GM18526 (cell line): ENCODE measurements around the gene OCLN.

Experiments used
- POLR2A ChIP-seq: IDR thresholded peaks from 3 replicates; pipeline ENCODE4 v1.6.1; 2011; ENCODE audit not compliant: insufficient read length; ENCODE audit errors: extremely low read depth

OCLN gene

DNA sequence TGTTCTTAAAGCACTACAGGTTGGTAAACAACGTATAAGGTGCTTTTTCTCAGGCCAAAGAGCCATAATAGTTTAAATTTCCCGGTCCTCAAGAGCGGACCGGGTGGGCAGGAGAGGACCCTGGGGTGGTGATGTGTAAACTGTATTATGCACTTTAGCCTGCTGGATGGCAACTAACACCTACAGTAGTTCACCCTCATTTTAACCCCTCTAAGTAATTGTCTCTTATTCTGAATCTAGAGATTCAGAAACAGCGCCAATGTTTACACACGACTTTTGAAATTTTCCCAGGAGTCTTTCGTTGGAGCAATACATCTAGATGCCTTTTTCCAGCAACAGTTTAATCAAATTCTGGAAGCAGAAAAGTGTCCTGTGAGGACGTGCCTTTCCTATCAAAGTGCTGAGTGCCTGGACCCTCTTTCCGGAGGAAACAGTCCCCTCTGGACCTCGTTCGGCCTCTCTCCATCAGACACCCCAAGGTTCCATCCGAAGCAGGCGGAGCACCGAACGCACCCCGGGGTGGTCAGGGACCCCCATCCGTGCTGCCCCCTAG lies 676 bp upstream of the OCLN start:
- no peak for TF ChIP-seq POLR2A

DNA sequence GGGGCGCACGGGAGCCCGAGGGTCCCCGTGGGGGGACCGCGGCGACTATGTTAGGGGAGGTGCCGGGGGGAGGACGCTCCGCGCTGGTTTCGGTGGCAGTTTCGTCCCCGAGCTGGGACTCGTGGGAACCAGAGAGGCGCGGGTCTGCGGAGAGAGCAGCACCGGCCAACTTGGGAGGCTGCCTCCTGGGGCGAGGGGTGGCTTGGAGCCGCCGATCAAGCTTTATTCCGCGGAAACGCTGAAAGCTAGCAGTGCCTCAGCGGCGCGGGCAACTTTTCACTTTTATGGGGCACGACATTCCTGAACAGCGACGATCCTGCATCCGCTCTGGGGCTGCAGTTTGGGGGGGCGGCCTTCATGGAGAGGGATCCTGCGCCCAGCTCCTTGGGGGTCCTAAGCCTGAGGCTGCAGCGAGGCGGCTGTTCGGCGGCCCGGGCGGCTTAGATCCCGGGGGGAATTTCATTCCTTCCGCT lies 369 bp downstream of the OCLN start:
- TF ChIP-seq POLR2A: no peak

DNA sequence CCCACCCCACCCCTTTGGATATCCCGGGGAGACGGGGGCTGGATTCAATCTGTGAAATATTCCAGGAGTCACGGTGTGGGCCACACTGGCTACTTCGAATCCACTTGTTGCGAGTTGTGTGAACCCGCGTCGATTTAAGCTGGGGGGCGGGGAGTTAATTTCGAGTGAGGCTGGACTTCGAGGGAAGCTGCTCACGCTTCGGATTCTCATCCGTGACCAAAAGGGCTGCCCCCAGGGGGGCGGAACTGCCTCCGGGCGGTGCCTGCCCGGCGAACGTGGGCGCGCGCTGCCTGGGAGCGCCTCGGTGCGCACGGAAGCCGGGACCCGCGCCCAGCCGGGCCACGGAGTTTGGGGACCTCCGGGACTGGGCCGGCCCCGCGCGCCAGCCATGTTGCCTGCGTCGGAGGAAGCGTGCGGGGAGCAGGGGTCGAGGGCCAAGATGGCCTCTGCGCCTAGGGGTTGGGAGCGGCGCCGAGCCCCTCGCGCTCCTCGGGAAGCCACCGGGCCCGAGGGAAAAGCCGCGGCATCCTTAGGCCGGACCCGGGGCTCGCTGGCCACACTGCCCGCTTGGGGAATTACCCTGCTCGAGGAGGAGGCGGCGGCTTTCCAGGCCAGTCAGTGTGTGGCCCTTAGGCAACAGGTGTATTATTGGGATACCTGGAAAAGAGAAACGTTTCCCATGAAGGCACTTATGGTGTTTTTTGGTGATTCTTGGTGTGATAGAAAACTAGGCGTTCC lies 975 bp downstream of the OCLN start:
- no peak for TF ChIP-seq POLR2A

DNA sequence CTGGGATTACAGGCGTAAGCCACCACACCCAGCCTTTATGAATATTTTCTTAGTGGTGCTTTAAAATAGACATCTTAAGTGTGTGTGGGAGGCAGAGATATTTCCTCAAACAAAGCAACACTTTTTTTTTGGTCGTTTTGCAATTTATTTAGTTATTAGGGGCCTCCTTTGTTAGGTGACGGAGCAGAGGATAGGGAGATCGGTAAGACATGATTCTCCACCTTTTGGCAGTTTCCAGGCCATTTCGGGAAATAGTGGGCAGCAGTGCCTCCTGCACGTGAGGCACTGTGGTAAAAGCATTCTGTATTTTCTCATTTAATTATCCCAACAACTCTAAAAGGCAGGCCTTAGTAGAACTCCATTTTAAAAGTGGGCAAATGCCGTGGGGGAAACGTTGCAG lies 1.9 kb downstream of the OCLN start:
- TF ChIP-seq POLR2A: no peak

DNA sequence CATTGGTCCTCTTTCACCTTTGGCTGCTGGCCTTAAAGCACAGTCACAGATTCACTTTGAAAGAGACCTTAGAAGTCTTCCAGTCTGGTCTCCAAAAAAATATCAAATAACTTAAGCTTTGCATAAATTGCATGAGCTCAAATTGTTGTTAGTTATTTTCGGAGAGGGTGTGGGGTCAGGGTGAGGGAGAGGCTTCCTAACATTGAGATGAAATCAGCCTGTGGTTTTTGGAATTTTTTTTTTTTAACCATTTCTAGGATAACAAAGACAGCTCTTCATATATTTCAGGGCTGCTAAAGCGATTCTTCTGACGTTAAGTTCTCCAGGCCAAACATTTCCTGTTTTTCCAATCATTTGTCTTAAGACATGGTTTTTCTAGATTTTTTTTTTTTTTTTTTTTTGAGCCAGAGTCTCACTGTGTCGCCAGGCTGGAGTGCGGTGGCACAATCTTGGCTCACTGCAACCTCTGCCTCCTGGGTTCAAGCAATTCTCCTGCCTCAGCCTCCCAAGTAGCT lies 4.5 kb downstream of the OCLN start:
- TF ChIP-seq POLR2A: no peak

DNA sequence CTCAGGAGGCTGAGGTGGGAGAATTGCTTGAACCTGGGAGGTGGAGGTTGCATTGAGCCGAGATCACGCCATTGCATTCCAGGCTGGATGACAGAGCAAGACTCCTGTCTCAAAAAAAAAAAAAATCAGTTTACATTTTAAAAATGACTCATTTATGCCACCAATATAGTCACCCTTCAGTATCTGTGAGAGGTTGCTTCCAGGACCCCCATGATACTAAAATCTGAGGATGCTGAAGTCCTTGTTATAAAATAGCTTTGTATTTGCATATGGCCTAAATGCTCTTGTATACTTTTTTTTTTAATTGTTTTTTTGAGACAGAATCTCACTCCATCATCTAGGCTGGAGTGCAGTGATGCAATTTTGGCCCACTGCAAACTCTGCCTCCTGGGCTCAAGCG lies 5.8 kb downstream of the OCLN start:
- no peak for TF ChIP-seq POLR2A

DNA sequence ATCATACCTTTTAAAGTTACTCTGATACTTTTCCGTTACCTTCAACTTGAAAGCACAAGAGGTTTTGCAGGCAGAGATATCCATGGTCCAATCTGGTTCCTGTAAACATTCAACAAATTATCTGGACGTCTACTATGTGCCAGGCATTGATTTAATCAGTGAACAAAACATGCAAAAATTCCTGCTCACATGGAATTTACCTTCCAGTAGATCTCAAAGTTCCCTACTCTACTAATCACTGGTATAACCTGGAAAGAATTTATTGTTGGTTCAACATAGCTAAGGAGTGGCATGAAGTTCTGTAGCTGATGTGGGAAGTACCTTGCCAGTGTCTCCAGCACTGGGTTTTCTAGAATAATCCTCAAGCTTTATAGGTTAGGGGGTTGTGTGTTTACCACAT lies 9.8 kb downstream of the OCLN start:
- TF ChIP-seq POLR2A: no peak

DNA sequence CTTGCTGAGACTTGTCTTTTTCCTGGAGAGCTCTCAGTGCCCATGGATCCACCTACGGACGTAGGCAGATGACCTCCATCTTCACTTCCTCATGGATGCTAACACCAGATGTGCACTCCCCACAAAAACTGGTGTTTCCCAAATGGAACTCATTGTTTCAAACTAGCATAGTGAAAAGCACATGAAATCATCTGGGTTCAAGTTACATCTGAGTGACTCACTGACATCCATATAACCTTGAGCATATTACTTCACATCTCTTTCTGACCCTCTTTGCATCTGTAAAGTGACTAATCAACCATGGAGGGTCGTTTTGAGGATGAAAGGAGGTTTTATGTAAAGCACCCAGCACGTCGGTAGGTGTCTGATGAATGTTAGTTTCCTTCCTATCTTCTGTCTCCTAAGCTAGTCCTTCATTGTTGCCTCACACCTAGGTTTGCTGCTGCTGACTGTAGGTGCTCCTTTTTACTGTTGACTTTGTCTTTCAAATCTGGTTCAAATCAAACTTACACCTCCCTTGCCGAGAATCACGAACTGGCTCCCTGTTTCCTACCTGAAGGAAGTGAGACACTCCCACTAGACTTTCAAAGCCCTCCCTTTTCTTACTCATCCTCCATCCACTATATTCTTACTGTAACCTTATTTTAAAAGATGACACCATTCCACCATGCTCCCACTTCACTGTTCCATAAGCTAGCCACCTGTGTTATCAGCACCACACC lies 10.3 kb downstream of the OCLN start:
- TF ChIP-seq POLR2A: no peak

DNA sequence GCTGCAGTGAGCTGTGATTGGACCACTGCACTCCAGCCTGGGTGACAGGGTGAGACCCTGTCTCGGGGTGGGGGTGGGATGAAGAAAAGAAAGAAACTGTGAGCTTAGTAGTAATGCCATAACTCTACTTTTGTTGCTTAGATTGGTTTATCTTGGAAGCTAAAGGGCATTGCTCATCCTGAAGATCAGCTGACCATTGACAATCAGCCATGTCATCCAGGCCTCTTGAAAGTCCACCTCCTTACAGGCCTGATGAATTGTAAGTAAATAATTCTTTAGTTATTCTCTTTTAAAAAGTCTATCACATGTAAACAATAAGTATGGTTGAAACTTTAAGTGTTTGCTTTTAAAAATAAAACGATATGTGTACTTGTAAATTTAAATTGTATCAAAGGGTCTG lies 11.4 kb downstream of the OCLN start:
- TF ChIP-seq POLR2A: no peak

DNA sequence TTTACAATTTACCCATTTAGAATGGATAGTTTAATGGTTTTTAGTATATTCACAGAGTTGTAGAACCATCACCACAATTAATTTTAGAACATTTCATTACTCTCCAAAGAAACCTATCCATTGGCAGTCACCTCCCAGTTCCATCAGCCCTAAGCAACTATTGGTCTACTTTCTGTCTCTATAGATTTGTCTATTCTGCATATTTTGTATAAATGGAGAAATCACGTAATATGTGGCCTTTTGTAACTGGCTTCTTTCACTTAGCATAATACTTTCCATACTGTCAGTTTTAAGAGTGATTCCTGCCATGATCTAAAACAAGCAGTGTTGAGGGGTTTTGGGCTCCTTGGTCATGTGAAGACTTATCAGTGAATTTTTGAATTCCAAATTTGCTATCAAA lies 12.7 kb downstream of the OCLN start:
- TF ChIP-seq POLR2A: no peak

DNA sequence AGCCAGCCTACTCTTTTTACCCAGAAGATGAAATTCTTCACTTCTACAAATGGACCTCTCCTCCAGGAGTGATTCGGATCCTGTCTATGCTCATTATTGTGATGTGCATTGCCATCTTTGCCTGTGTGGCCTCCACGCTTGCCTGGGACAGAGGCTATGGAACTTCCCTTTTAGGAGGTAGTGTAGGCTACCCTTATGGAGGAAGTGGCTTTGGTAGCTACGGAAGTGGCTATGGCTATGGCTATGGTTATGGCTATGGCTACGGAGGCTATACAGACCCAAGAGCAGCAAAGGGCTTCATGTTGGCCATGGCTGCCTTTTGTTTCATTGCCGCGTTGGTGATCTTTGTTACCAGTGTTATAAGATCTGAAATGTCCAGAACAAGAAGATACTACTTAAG lies 16.6 kb downstream of the OCLN start:
- TF ChIP-seq POLR2A: no peak

DNA sequence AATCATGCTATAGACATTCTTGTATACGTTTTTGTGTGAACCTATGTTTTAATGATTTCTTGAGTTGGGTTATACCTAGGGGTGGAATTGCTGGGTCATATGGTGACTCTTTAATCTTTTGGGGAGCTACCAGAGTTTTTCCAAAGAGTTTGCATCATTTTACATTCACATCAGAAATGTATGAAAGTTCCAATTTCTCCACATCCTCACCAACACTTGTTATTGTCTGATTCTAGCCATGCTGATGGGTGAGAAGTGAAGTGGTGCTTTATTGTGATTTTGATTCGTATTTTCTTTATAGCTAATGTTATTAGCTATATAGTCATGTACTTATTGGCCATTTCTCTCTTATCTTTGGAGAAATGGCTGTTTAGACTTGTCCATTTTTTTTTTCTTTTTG lies 18.1 kb downstream of the OCLN start:
- no peak for TF ChIP-seq POLR2A

DNA sequence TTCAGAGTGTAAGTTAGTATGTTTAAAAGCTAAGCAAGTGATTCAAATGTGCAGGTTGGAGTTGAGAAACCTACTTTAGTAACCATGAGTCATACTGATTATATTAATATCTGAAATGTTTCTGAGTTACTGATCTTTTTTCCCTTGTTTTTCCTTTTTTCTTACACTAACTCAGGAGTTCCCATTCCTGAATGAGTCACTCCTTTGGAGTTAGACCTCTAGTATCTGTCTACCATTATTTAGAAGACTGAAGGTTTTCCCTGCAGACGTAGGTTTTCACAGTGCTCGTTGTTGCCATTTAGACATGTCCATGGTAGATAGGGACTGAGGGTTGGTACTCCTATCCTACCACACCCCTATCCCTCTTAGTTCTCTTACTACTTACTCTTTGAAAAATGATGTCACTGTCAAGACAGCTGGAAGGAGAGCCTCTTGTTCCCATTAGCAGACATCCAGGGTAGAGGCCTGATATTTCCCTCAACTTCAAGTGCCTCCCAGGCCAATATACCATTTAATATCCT lies 20.2 kb downstream of the OCLN start:
- no peak for TF ChIP-seq POLR2A

DNA sequence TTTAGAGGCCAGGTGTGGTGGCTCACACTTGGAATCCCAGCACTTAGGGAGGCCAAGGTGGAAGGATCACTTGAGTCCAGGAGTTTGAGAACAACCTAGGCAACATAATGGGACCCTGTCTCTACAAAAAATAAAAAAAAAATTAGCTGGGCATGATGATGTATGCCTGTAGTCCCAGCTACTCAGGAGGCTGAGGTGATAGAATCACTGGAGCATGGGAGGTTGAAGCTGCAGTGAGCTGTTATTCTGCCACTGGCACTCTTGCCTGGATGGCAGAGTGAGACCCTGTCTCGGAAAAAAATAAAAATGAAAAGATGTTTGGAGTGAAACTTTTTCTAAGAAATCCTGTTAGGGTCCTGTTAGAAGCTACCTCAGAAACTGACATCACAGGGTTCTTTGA lies 24.2 kb downstream of the OCLN start:
- no peak for TF ChIP-seq POLR2A

DNA sequence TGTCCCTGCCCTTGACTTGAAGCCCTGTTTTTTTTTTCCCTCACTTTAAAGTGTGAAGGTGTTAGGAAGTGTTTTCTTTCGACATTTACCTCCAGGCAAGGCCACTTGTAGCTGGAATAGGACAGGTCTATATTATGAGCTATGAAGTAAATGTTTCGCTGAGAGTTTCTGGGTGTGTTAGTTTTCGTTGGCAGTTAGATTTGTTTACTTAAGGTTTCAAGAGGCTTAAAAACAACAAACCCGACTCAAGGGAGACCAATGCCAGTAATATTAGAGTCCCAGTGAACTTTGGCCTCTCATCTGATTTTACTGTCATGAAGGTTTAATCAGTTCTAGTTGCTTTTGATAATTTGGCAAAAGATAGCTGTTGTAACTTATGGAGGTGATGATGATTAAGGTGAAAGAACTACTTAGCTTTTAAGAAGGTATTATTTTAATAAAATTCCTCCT lies 25.2 kb downstream of the OCLN start:
- no peak for TF ChIP-seq POLR2A

DNA sequence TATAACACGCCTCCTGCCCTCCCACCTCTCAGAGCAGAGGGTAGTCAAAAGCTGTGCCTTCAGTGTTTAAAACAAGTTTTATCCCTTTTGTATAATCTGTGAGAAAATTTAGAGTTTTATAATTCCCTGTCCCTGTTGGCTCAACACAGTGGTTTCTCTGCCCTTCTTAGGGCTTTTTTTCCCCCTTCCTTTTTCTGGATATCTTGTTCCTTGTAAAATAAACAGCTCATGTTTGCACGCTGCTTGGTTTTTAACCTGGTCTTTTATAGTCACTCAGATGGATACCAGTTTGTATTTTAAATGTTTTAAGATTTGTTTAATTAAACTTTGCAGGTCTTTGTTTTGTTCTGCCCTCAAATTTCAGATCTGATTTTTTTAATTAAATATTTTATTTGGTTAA lies 26.7 kb downstream of the OCLN start:
- no peak for TF ChIP-seq POLR2A
